Parathyroid adenoma (tissue), 2 donors: ENCODE data around the gene ADCY5.

Experiments used
- H2AFZ ChIP-seq: fragments of 300-600 bp; sonication (generic); one replicate; pipeline ENCODE4 v1.7.0; 2017; ENCODE audit warnings: antibody characterized with exemption, mild to moderate bottlenecking
- H3K27ac ChIP-seq: fragments of 300-600 bp; sonication (generic); one replicate; pipeline ENCODE4 v1.7.0; 2017
- H3K27me3 ChIP-seq: fragments of 300-600 bp; sonication (generic); one replicate; pipeline ENCODE4 v1.7.0; 2017; ENCODE audit warnings: low read length; ENCODE audit not compliant: control insufficient read depth, insufficient read depth
- H3K36me3 ChIP-seq: fragments of 300-600 bp; sonication (generic); one replicate; pipeline ENCODE4 v1.7.0; 2017; ENCODE audit warnings: low read length; ENCODE audit not compliant: control insufficient read depth, insufficient read depth
- H3K4me1 ChIP-seq: fragments of 300-600 bp; sonication (generic); one replicate; pipeline ENCODE4 v1.7.0; 2017; ENCODE audit warnings: control low read depth
- H3K4me2 ChIP-seq: fragments of 300-600 bp; sonication (generic); one replicate; pipeline ENCODE4 v1.7.0; 2017; ENCODE audit warnings: low read length
- H3K4me3 ChIP-seq: fragments of 300-600 bp; sonication (generic); one replicate; pipeline ENCODE4 v1.7.0; 2017; ENCODE audit warnings: low read depth, low read length
- H3K79me2 ChIP-seq: fragments of 300-600 bp; sonication (generic); one replicate; pipeline ENCODE4 v1.7.0; 2017; ENCODE audit warnings: control low read depth
- H3K9ac ChIP-seq: fragments of 300-600 bp; sonication (generic); one replicate; pipeline ENCODE4 v1.7.0; 2017; ENCODE audit warnings: mild to moderate bottlenecking
- H3K9me3 ChIP-seq: fragments of 300-600 bp; sonication (generic); one replicate; pipeline ENCODE4 v1.7.0; 2017; ENCODE audit warnings: low read length; ENCODE audit not compliant: control insufficient read depth
- TF ChIP-seq, protein P1 (sequence below): fragments of 300-600 bp; sonication (generic); IDR thresholded peaks from one replicate; pipeline ENCODE4 v1.7.0; 2017; ENCODE audit warnings: antibody characterized with exemption, mild to moderate bottlenecking
- donor health status: primary hyperparathyroidism.

Gene ADCY5

DNA sequence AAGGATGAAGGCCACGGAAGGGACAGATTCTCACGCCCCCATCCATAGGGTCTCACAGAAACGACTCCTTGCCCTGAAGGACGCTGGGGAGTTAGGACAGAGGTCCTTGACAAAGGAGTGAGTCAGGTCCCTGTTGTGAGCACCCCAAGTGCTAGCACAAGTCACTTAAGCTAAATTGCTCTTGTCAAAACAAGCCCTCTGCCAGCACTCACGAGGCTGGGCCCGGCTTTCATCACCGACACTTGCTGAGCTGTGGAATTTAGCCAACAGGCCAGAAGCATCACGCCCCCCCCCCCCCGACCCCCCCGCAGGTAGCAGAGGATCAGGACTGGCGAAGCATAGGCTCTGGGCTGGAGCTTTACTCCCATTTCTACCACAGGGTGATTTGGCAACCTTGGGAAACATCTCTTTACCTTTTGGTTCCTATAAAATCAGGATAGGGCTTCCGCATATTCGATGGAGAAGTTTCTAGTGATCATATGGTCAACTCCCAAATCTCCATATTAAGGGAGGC, 75.4 kb downstream of the ADCY5 start:
- Histone ChIP-seq H3K36me3 (no peaks in the 10 kb centered on the region), H3K27me3 (no peaks in the 10 kb centered on the region), H3K9ac (no peak overlapping the region), H3K4me2 (no peak overlapping the region), H3K79me2 (no peaks in the 10 kb centered on the region), H3K27ac (no peak overlapping the region), H2AFZ (no peak overlapping the region), H3K4me3 (no peak overlapping the region), H3K4me1 (no peaks in the 10 kb centered on the region), H3K9me3 (no peaks in the 10 kb centered on the region)
- TF ChIP-seq, protein P1, sequence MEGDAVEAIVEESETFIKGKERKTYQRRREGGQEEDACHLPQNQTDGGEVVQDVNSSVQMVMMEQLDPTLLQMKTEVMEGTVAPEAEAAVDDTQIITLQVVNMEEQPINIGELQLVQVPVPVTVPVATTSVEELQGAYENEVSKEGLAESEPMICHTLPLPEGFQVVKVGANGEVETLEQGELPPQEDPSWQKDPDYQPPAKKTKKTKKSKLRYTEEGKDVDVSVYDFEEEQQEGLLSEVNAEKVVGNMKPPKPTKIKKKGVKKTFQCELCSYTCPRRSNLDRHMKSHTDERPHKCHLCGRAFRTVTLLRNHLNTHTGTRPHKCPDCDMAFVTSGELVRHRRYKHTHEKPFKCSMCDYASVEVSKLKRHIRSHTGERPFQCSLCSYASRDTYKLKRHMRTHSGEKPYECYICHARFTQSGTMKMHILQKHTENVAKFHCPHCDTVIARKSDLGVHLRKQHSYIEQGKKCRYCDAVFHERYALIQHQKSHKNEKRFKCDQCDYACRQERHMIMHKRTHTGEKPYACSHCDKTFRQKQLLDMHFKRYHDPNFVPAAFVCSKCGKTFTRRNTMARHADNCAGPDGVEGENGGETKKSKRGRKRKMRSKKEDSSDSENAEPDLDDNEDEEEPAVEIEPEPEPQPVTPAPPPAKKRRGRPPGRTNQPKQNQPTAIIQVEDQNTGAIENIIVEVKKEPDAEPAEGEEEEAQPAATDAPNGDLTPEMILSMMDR, result no peak

DNA sequence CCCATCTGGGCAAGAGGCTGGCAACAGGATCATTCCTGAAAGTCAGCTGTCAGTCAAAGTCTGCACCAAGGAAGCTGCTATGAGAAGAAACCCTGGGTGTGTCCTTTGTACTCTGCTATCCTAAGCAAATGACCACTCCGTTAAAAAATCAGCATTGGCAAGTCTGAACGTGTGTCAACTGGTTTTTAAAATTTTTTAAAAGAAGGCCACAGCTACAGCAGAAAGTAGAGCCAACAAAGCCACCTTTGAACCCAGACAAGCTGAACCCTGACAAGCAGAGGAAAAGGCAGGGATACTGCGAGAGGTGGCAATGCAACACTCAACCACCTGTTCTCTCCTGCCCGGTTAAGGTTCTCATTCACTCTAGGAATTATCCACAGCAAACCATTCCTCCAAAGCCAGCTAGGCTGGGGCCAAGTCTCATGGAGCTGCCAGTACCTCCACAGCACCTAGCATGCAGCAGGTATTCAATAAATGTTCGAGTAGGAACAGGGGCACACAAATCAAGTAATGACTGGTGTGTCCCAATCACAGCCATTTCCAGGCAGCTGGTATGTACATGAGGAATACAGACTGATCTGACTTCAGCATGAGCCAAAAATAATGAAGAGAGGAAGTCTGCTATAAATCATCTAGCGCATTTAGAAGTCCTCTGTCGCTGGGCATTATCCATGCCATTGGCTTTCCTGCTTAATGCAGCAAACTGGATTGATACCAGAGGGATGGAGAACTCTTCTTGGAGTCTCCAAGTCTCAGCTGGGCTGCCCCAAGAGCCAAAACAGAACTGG, 76.0 kb downstream of the ADCY5 start:
- H2AFZ ChIP-seq, result no peak overlapping the region
- no peak overlapping the region for H3K4me2 ChIP-seq
- H3K9ac ChIP-seq, result no peak overlapping the region
- H3K9me3 ChIP-seq, result no peaks in the 10 kb centered on the region
- TF ChIP-seq, protein P1, result no peak
- no peaks in the 10 kb centered on the region for H3K36me3 ChIP-seq
- H3K79me2 ChIP-seq, result no peaks in the 10 kb centered on the region
- H3K27me3 ChIP-seq, result no peaks in the 10 kb centered on the region
- H3K27ac ChIP-seq, result no peak overlapping the region
- no peak overlapping the region for H3K4me3 ChIP-seq
- H3K4me1 ChIP-seq, result no peaks in the 10 kb centered on the region

DNA sequence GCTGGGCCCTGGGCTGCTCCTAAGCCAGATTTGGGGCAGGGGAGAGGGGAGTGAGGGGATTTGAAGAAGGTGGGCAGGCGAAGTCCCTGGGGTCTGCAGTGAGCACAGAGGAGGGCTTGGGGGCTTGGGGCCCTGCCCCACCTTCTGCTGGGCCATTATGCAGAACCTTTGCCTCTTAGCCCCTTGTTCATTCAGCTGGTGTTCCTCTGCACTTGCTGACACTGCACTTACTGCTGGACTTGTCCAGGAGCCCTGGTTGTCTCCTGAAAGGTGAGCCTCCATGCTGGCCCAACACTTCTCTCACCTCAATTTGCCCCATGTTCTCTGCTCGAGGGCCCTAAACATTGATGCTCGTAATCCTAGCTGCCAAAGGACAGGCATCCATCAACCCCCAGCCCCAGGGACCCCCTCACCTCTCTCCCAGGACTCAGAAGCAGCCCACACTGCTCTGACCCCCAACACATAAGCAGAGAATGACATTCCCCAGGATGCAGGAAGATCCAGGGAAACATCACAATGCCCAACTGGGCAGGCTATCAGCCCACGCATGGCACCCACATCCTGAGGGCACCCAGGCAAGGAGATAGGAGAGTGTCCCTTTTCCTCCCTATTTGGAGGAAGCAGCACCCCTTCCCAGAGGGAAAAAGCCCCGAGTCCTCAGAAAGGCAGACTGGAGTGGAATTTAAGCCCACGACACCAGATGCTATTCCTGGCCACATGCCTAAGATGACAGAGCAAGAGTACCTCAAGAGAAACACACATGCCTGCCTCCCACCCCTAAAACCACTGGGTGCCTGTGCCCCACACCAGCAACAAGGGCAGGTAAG, 76.8 kb downstream of the ADCY5 start:
- Histone ChIP-seq H3K9me3 (no peaks in the 10 kb centered on the region), H3K79me2 (no peaks in the 10 kb centered on the region), H3K27me3 (no peaks in the 10 kb centered on the region), H3K9ac (no peak overlapping the region), H3K4me2 (no peak overlapping the region), H3K27ac (no peak overlapping the region), H3K36me3 (no peaks in the 10 kb centered on the region), H3K4me1 (no peaks in the 10 kb centered on the region), H2AFZ (no peak overlapping the region), H3K4me3 (no peak overlapping the region)
- TF ChIP-seq, protein P1, result no peak

DNA sequence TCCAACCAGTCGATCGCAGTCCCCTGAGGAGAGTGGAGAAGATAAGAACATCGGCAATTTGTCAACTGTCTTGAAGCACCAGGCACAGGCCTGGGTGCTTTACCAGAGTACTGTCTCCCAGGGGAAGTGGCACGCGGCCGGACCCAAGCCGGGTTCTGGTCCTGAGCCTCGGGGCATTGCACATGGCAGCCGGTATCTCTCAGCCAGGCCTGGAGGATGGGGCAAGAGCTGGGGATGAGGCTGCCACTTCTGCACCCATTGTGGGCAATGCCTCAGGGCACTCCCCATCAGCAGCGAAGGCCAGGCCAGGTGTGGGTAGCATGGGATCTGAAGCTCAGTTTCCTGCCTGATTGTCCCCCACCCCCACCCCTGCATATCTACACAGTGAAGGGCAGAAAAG, 77.5 kb downstream of the ADCY5 start:
- no peak overlapping the region for H3K4me3 ChIP-seq
- H3K4me2 ChIP-seq, result no peak overlapping the region
- H3K27me3 ChIP-seq, result no peaks in the 10 kb centered on the region
- no peaks in the 10 kb centered on the region for H3K4me1 ChIP-seq
- TF ChIP-seq, protein P1, result no peak
- no peaks in the 10 kb centered on the region for H3K9me3 ChIP-seq
- H3K9ac ChIP-seq, result no peak overlapping the region
- H2AFZ ChIP-seq, result no peak overlapping the region
- no peaks in the 10 kb centered on the region for H3K79me2 ChIP-seq
- no peak overlapping the region for H3K27ac ChIP-seq
- H3K36me3 ChIP-seq, result no peaks in the 10 kb centered on the region
